Measurements from ENCODE around the gene FTCD. TPM values are rescaled to one million over a fixed set of nuclear protein-coding genes. Genes with fewer than 3 reads are reported as not detected.

The FTCD gene
- total and polyA plus RNA-seq, 9 of the 15 experiments (the other 6 are each of a cell fraction or from before 2014, with no cell fraction given), result 0.11 to 1.6 (median 0.67) TPM; not detected in 5

DNA sequence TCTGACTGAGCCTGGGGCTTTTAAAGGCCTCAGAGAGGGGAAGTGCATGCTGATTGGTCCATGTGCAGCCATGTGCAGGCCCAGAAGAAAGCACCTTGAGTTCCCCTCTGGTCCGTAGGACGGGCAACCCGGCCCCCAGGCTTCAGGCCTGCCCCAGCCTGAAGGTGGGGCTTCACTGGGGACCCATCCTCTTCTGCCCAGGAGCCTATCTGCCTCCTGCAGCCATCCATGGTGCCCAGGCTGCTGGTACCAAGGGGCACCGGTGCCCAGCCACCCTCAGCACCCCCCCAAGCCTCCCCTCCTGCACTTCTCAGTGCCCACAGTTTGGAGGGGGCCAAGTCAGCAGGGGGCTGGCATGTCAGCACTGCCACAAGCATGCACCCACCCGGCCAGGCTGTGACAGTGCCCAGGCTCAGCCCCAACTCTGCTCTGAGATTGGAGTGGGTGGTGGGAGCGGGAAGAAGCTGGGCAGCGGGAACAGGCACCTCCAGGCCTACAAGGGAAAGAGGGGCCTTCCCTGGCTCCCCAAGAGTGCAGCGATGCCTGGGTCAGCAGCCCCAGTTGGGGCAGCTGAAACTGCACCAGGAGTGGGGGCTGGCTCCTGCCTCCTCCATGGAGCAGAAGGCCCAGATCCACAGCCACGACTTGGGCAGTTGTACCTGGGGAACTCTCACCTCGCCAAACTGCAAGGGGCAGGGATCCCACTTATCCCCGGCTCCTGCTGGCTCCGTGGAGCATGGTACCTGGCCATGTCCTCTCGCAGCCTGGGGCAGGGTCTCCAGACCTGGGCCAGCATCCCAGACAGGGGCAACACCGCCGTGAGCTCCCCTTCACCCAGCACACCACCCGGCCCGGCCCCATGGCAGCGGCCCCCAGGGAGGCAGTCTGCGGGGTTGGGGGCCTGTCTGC is 45.8 kb downstream of the FTCD start (continued):
- TF ChIP-seq, protein P1, sequence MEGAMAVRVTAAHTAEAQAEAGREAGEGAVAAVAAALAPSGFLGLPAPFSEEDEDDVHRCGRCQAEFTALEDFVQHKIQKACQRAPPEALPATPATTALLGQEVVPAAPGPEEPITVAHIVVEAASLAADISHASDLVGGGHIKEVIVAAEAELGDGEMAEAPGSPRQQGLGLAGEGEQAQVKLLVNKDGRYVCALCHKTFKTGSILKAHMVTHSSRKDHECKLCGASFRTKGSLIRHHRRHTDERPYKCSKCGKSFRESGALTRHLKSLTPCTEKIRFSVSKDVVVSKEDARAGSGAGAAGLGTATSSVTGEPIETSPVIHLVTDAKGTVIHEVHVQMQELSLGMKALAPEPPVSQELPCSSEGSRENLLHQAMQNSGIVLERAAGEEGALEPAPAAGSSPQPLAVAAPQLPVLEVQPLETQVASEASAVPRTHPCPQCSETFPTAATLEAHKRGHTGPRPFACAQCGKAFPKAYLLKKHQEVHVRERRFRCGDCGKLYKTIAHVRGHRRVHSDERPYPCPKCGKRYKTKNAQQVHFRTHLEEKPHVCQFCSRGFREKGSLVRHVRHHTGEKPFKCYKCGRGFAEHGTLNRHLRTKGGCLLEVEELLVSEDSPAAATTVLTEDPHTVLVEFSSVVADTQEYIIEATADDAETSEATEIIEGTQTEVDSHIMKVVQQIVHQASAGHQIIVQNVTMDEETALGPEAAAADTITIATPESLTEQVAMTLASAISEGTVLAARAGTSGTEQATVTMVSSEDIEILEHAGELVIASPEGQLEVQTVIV (CRISPR knock-in tag; IDR thresholded peaks at IDR 0.05; ENCODE audit: borderline replicate concordance), result no peak

DNA sequence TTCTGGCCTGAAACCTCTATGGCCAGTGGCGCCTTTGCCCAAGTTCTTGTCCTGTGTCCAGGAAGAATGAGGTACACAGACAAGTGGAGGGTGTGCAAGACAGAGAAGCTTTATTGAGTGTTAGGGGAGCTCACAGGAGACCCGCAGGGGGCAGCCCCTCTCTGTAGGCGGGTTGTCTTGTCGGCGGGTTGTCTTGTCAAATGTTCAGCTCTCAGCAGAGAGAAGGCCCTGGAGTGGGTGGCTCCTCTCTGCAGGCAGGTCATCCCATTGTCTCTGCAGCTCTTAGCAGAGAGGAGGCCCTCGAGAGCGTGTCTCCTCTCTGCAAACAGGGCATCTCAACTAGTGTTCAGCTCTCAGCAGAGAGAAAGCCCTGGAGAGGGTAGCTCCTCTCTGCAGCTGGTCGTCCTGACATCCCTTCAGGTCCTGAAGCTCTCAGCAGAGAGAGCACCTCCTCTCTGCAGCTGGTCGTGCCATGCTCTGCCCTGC is 46.5 kb downstream of the FTCD start:
- no peaks in the 10 kb centered on the region for H3K79me2 ChIP-seq (ENCODE audit: control insufficient read depth, insufficient read depth, low read length)
- no peak overlapping the region for H2AFZ ChIP-seq (ENCODE audit: low read depth, low read length)
- in situ Hi-C loops (cut with MboI), result no loop called here
- TF ChIP-seq E2F3 (CRISPR knock-in tag; IDR thresholded peaks at IDR 0.05) (no peak), ZNF175 (CRISPR knock-in tag; IDR thresholded peaks at IDR 0.05; ENCODE audit: low read depth) (no peak), EZH2 (IDR thresholded peaks at IDR 0.05; ENCODE audit: borderline replicate concordance, low read depth, low read length) (no peak), NEUROD1 (IDR thresholded peaks at IDR 0.05; ENCODE audit: borderline replicate concordance, low read depth, low read length, partially characterized antibody) (no peak), ZNF12 (CRISPR knock-in tag; IDR thresholded peaks at IDR 0.05) (no peak)

More for the DNA sequence above, 46.5 kb downstream of the FTCD start:
- Histone ChIP-seq H3K9me1 (ENCODE audit: control insufficient read depth, insufficient read depth, low read length) (no peaks in the 10 kb centered on the region), H4K20me1 (replicated peaks; ENCODE audit: control insufficient read depth, insufficient read depth, low read length) (no peaks in the 10 kb centered on the region; the same call in 1 of the 2 replicates), H3K27me3 (ENCODE audit: control insufficient read depth in 2 of 2, insufficient read depth in 2 of 2, low read length in 2 of 2) (peaks cover 4 to 36% of the 10 kb centered on the region in 2 experiments; a peak in 4 of 5 replicates), H3K36me3 (ENCODE audit: control insufficient read depth, insufficient read depth, low read length) (no peaks in the 10 kb centered on the region), H3K27ac (ENCODE audit: extremely low read depth, low read depth, low read length) (no peak overlapping the region), H3K9me3 (replicated peaks; ENCODE audit: control insufficient read depth, insufficient read depth, low read depth, low read length) (no peaks in the 10 kb centered on the region), H3K4me2 (ENCODE audit: insufficient read depth, low read length) (no peak overlapping the region), H3K4me3 (no peak overlapping the region), H3K4me1 (replicated peaks in 1 of 2; ENCODE audit: control insufficient read depth in 2 of 2, insufficient read depth in 2 of 2, low read length in 2 of 2) (peaks cover 0 to 25% of the 10 kb centered on the region in 2 experiments; a peak in 2 of 5 replicates), H3K9ac (ENCODE audit: insufficient read depth in 1 of 2, low read depth in 2 of 2, low read length in 2 of 2) (no peak overlapping the region)
- FAIRE-seq (no peak), DNase-seq (ENCODE audit: extremely low read depth in 1 of 4, low spot score in 3 of 4) (no peak), ATAC-seq (no peak)
- CTCF ChIA-PET (ENCODE audit: low intra/inter-chr PET ratio), result no interaction called here
- intact Hi-C loops (cut with micrococcal nuclease), result no loop called here
- no TSS peak for BruUV-seq (replicated peaks)
- POLR2A ChIA-PET, result no interaction called here
- WGBS (ENCODE audit: insufficient coverage, low coverage, missing lambda C conversion rate), result under 1% methylated on average over 9 of the region's 9 CpGs
